Measurements from ENCODE around the gene NUP85. TPM values are rescaled to one million over a fixed set of nuclear protein-coding genes. Genes with fewer than 3 reads are reported as not detected.
"Not testable (repeated sequence)": the region's sequence is repeated elsewhere in the genome, so short reads cannot be mapped to it uniquely, and the experiment has no call there.

NUP85 gene
- polyA plus RNA-seq, 4 donors, result 58.8 to 78.9 (median 66.6) TPM

- DNase-seq (ENCODE audit: low read depth in 4 of 4, low spot score in 2 of 4), result no peak
Observed at GRCh38 chr17:75240394-75241142, 35.1 kb downstream of the NUP85 start.

- DNase-seq (ENCODE audit: low read depth in 4 of 4, low spot score in 2 of 4), result no peak
Observed at GRCh38 chr17:75241143-75241430, 35.6 kb downstream of the NUP85 start.

- no peak for DNase-seq (ENCODE audit: low read depth in 4 of 4, low spot score in 2 of 4)
Observed at GRCh38 chr17:75241502-75241901, 36.0 kb downstream of the NUP85 start.

GRCh38 chr17:75241996-75242460 lies 36.5 kb downstream of the NUP85 start:
- no peak for DNase-seq (ENCODE audit: low read depth in 4 of 4, low spot score in 2 of 4)

- no peak for DNase-seq (ENCODE audit: low read depth in 4 of 4, low spot score in 2 of 4)
Observed at GRCh38 chr17:75242461-75243042, 37.1 kb downstream of the NUP85 start.

- DNase-seq (ENCODE audit: low read depth in 4 of 4, low spot score in 2 of 4), result no peak
Observed at GRCh38 chr17:75244133-75244866, 38.8 kb downstream of the NUP85 start.

GRCh38 chr17:75245011-75245410 lies 39.5 kb downstream of the NUP85 start:
- DNase-seq (ENCODE audit: low read depth in 4 of 4, low spot score in 2 of 4), result no peak

DNA sequence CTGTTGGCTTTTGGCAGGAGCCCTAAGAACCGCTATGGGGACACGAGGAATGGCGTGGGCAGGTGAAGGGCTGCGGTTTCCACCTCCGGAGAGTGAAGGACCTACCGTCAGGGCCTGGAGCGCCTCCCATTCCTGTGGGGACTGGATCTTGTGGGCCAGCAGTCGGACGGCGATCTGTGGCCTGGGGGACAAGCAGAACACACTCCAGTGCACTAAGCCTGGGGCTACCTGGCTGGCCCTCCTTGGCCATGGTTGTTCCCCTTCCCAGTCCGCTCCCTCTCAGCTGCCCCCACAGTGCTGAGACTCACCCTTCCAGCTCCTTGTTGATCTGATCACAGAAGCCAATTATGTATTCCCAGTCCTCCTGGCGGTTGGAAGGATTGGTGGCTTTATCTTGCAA lies 40.9 kb downstream of the NUP85 start:
- no peak for DNase-seq (ENCODE audit: low read depth in 4 of 4, low spot score in 2 of 4)

DNA sequence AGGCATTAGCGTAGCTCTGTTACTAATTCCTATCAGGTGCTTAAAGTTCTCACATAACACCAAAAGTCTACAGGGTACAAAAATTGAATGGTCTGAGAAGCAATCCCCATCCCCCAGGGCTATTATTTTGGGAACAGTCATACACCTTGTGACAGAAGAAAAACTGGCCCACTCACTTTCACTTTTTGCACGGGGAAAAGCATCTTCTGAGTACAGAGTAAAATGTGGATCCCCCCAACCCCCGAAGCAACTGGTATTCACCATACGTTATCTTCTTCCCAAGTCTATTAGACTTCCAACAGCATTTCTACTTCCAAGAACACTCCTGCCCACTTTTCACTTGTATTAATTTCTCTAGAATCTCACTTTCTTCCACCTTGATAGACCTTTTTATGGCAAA lies 44.1 kb downstream of the NUP85 start:
- DNase-seq (ENCODE audit: low read depth in 4 of 4, low spot score in 2 of 4), result no peak

GRCh38 chr17:75250009-75250471 lies 44.6 kb downstream of the NUP85 start:
- no peak for DNase-seq (ENCODE audit: low read depth in 4 of 4, low spot score in 2 of 4)

- no peak for DNase-seq (ENCODE audit: low read depth in 4 of 4, low spot score in 2 of 4)
Observed at GRCh38 chr17:75252039-75252816, 46.7 kb downstream of the NUP85 start.

- DNase-seq (ENCODE audit: low read depth in 4 of 4, low spot score in 2 of 4), result not testable (repeated sequence)
Observed at GRCh38 chr17:75255954-75256698, 50.6 kb downstream of the NUP85 start.

DNA sequence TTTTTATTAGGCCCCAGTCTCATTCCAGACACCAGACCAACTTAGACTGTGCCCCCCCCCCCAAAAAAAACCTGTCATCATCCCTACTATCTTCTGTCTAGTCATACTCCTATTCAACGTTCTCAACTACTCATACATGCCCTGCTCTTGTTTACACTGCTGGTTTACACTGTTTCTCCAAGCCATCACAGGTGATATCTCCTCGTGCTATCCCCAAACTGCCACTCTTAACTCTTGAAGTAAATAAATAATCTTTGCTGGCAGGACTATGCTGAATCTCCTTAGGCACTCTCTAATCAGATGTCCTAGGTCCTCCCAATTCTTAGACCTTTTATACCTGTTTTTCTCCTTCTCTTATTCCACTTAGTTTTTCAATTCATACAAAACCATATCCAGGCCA lies 51.7 kb downstream of the NUP85 start:
- DNase-seq (ENCODE audit: low read depth in 4 of 4, low spot score in 2 of 4), result not testable (repeated sequence)

GRCh38 chr17:75260641-75261335 lies 55.3 kb downstream of the NUP85 start:
- DNase-seq (ENCODE audit: low read depth in 4 of 4, low spot score in 2 of 4), result no peak

DNA sequence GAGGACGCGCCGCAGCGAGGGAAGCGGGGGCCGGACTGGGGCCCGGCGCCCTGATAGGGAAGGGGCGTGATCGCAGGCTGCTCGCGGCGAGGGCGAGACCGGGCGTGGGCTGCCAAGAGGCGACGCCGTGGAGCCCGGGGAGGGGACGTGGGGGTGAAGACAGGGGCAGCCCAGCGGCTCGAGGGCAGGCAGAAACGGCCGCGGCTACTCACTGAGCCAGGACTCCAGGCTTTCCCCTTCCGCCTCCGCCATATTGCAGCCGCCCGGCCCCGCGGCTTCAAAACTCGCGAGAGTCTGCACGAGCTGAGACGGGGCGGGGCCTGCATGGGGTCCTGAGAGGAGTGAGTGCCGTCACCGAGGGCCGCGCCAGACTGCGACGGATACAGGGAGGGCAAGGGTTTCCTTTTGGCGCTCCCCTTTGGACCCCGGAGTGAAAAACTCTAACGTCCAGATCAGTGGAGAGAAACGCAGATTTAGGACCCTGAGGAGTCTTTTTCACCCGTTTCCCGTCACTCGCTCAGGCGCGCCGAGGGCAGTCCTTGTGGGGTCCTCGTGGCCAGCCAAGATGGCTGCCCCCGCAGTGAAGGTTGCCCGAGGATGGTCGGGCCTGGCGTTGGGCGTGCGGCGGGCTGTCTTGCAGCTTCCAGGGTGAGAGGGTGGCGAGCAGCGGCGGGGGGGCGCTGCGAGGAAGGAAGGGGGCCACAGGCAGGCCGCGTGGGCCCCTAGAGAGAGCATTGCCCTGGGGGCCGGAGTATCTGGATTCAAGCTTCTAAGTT lies 56.0 kb downstream of the NUP85 start, which contains the start of the genes GGA3 and MRPS7:
Gene GGA3, minus strand, starts transcription at position 271 of the 776 bp plus-strand sequence. Its CDS starts 19 bp downstream, at position 252.
Gene MRPS7, plus strand, starts transcription at position 544 of the 776 bp plus-strand sequence. Its CDS starts 22 bp downstream, at position 566.
- peak; percentile 87 to 97 (median 92) for DNase-seq (ENCODE audit: low read depth in 4 of 4, low spot score in 2 of 4)

GRCh38 chr17:75262112-75262606 lies 56.7 kb downstream of the NUP85 start:
- DNase-seq (ENCODE audit: low read depth in 4 of 4, low spot score in 2 of 4), result no peak

DNA sequence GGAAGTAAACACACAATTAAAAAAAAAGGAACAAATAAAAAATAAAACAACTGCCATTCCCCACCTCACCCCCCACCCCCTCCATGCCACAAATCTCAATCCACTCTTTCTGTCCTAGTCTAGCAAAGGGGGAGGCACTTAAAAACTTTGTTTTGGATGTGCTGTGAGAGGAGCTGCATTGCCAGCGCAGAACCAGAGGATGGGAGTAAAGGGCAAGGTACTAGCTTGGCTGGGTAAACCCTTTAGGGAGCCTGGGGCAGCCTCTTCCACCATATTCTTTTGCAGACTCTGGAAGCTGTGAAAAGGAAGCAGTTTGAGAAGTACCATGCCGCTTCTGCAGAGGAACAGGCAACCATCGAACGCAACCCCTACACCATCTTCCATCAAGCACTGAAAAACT lies 57.6 kb downstream of the NUP85 start:
- DNase-seq (ENCODE audit: low read depth in 4 of 4, low spot score in 2 of 4), result no peak

- no peak for DNase-seq (ENCODE audit: low read depth in 4 of 4, low spot score in 2 of 4)
Observed at GRCh38 chr17:75265614-75266315, 60.3 kb downstream of the NUP85 start.
